ENCODE data around the gene STAT2. TPM values are rescaled to one million over a fixed set of nuclear protein-coding genes. Genes with fewer than 3 reads are reported as not detected.

STAT2 gene
- total and polyA plus RNA-seq, 8 donors, result 22.6 to 245 (median 92.6) TPM

DNA sequence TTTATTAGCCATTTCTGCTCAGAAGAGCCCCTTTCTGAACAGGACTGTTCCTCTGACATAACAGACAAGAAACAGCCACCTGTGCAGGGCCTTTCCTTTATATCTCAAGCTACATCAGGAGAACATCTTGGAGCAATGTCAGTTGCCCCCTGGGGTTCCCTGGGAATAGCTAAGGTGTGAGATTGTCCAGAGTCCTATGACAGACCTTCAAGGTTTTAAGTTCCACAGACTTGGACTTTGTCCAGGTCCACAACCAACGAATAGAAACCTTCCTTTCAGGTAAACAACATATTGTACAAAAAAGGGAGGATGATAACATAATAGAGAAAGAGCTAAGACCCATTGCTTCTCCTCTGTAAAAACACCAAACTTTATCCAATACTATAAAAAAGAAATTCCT, 18.3 kb downstream of the STAT2 start:
- 11 to 22% (median 14%) methylated on average over 1 of the region's 1 CpG for WGBS, 5 donors
- no peak overlapping the region for H3K4me3 ChIP-seq
- intact Hi-C loops (cut with DNase I; ENCODE audit: low total_unique reads), result no loop called here

DNA sequence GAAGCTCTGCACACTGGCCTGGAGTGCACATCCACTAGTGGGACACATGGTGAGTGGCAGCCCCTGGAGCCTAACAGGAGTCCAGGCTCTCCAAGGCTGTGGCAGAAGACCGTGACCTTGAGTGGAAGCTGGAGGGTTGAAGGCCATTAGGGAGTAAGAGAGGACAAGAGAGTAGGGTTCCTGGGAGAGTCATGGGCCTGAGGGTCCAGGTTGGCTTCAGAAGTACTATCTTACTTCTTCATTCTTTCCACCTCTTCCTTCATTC, 20.8 kb downstream of the STAT2 start:
- intact Hi-C loops (cut with DNase I; ENCODE audit: low total_unique reads), result no loop called here
- H3K4me3 ChIP-seq, result no peak overlapping the region
- peak overlapping the region in 3 of 5 donors; percentile 33 to 53 (median 49) for H3K27ac ChIP-seq
- 74 to 93% (median 93%) methylated on average over 1 of the region's 1 CpG for WGBS, 5 donors
- no peaks in the 10 kb centered on the region for H3K9me3 ChIP-seq
- H3K4me1 ChIP-seq, result peaks cover 0 to 19% (median 5%) of the 10 kb centered on the region in 4 donors
- H3K36me3 ChIP-seq, result peaks cover 15 to 33% (median 31%) of the 10 kb centered on the region in 4 donors
- DNase-seq, result no peak
- H3K27me3 ChIP-seq, result no peaks in the 10 kb centered on the region
- TF ChIP-seq, protein P1, sequence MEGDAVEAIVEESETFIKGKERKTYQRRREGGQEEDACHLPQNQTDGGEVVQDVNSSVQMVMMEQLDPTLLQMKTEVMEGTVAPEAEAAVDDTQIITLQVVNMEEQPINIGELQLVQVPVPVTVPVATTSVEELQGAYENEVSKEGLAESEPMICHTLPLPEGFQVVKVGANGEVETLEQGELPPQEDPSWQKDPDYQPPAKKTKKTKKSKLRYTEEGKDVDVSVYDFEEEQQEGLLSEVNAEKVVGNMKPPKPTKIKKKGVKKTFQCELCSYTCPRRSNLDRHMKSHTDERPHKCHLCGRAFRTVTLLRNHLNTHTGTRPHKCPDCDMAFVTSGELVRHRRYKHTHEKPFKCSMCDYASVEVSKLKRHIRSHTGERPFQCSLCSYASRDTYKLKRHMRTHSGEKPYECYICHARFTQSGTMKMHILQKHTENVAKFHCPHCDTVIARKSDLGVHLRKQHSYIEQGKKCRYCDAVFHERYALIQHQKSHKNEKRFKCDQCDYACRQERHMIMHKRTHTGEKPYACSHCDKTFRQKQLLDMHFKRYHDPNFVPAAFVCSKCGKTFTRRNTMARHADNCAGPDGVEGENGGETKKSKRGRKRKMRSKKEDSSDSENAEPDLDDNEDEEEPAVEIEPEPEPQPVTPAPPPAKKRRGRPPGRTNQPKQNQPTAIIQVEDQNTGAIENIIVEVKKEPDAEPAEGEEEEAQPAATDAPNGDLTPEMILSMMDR (IDR thresholded peaks at IDR 0.05), result no peak
- no peak for TF ChIP-seq EP300 (IDR thresholded peaks at IDR 0.05)
- no peak for TF ChIP-seq POLR2A (IDR thresholded peaks at IDR 0.05)
- no peak for TF ChIP-seq POLR2AphosphoS5 (IDR thresholded peaks at IDR 0.05)

More for the DNA sequence above, 18.3 kb downstream of the STAT2 start:
- no peak overlapping the region for H3K27ac ChIP-seq
- no peaks in the 10 kb centered on the region for H3K27me3 ChIP-seq
- H3K9me3 ChIP-seq, result no peaks in the 10 kb centered on the region
- TF ChIP-seq, protein P1 (IDR thresholded peaks at IDR 0.05), result no peak
- TF ChIP-seq EP300 (IDR thresholded peaks at IDR 0.05) (no peak), POLR2AphosphoS5 (IDR thresholded peaks at IDR 0.05) (no peak), POLR2A (IDR thresholded peaks at IDR 0.05) (no peak)
- peaks cover 0 to 11% (median 0%) of the 10 kb centered on the region in 4 donors for H3K4me1 ChIP-seq
- H3K36me3 ChIP-seq, result peaks cover 15 to 59% (median 56%) of the 10 kb centered on the region in 4 donors
- no peak for DNase-seq

DNA sequence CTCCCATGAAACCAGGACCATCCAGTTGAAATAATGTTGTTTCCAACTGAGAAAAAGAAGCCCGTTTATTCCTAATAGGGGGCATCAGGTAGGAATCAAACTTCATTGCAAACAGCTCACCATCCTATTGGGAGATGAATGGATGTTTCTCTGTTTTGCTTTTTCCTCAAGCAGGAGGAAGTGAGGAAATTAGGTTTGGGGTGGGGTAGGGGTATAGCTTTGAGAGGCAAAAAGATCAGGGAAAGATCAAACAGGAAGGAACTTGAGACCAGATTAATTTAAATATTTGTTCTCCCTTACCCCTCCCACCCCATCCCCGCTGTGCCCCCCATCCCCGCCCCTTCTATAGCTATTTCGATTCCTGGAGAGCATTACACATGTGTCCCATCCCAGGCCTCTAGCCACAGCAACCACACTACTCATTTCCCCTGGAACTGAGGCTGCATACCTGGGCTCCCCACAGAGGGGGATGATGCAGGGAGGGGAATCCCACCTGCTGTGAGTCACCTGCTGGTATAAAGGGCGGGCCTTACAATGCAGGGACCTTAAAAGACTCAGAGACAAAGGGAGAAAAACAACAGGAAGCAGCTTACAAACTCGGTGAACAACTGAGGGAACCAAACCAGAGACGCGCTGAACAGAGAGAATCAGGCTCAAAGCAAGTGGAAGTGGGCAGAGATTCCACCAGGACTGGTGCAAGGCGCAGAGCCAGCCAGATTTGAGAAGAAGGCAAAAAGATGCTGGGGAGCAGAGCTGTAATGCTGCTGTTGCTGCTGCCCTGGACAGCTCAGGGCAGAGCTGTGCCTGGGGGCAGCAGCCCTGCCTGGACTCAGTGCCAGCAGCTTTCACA, 21.4 kb downstream of the STAT2 start, which contains the start of gene IL23A:
IL23A (plus strand) TSS at position 577 of the 850 bp plus-strand sequence; CDS start at position 738, 161 bp downstream.
- peaks cover 0 to 19% (median 5%) of the 10 kb centered on the region in 4 donors for H3K4me1 ChIP-seq
- intact Hi-C loops (cut with DNase I; ENCODE audit: low total_unique reads), result no loop called here
- peak in 1 of 2 donors; percentile 72 for DNase-seq
- 26 to 32% (median 30%) methylated on average over 9 of the region's 9 CpGs for WGBS, 5 donors
- no peaks in the 10 kb centered on the region for H3K27me3 ChIP-seq
- H3K36me3 ChIP-seq, result peaks cover 11 to 28% (median 25%) of the 10 kb centered on the region in 4 donors
- H3K27ac ChIP-seq, result peak within 1 kb of the TSS in 3 of 5 donors; percentile 33 to 53 (median 49)
- H3K4me3 ChIP-seq, result no peak within 1 kb of the TSS
- H3K9me3 ChIP-seq, result no peaks in the 10 kb centered on the region
- no peak for TF ChIP-seq POLR2A (IDR thresholded peaks at IDR 0.05)
- TF ChIP-seq EP300 (IDR thresholded peaks at IDR 0.05), result no peak
- TF ChIP-seq POLR2AphosphoS5 (IDR thresholded peaks at IDR 0.05), result no peak
- TF ChIP-seq, protein P1 (IDR thresholded peaks at IDR 0.05), result no peak

DNA sequence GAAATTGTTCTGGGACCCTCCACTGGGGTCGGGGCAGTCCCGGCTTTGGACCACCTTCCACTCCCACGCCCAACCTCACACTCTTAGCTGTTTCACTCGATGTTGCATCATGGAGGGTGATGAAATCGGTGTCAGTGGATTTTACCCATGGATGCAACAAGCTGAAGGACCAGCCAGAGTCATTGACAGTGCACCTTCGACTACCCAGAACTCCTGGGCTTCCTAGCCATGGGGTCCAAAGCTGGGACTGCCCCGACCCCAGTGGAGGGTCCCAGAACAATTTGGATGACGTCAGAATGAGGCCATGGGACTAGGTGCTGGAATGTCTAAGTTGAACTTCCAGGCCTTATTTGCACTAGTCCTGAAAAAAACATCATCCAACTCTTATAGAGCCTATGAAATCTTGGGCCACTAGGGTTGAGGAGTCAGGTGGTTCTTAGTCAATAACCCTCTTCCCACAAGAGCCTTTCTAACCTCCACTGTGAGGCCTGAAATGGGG, 22.1 kb downstream of the STAT2 start:
- no peaks in the 10 kb centered on the region for H3K27me3 ChIP-seq
- H3K27ac ChIP-seq, result peak overlapping the region in 1 of 5 donors; percentile 53
- intact Hi-C loops (cut with DNase I; ENCODE audit: low total_unique reads), result no loop called here
- TF ChIP-seq EP300 (IDR thresholded peaks at IDR 0.05), result no peak
- TF ChIP-seq, protein P1 (IDR thresholded peaks at IDR 0.05), result no peak
- TF ChIP-seq POLR2A (IDR thresholded peaks at IDR 0.05), result no peak
- TF ChIP-seq POLR2AphosphoS5 (IDR thresholded peaks at IDR 0.05), result no peak
- peaks cover 5 to 21% (median 18%) of the 10 kb centered on the region in 4 donors for H3K36me3 ChIP-seq
- H3K4me1 ChIP-seq, result peaks cover 6 to 25% (median 11%) of the 10 kb centered on the region in 4 donors
- no peaks in the 10 kb centered on the region for H3K9me3 ChIP-seq
- H3K4me3 ChIP-seq, result no peak overlapping the region
- DNase-seq, result no peak
- 80 to 90% (median 82%) methylated on average over 7 to 8 of the region's 8 CpGs for WGBS, 5 donors

Data from stomach (tissue), 9 donors.